ENCODE data around the gene ARL8B.
"Not testable (repeated sequence)": the region's sequence is repeated elsewhere in the genome, so short reads cannot be mapped to it uniquely, and the experiment has no call there.

Gene ARL8B

GRCh38 chr3:5149306-5149880, 27.3 kb downstream of the ARL8B start:
- no peak for DNase-seq

- DNase-seq, result no peak
Measured at GRCh38 chr3:5151586-5151985, 29.5 kb downstream of the ARL8B start.

GRCh38 chr3:5153074-5153473, 31.0 kb downstream of the ARL8B start:
- no peak for DNase-seq

GRCh38 chr3:5155241-5155640, 33.1 kb downstream of the ARL8B start:
- no peak for DNase-seq

- DNase-seq, result no peak
Measured at GRCh38 chr3:5160321-5160720, 38.2 kb downstream of the ARL8B start.

- DNase-seq, result no peak
Measured at GRCh38 chr3:5160940-5161858, 39.1 kb downstream of the ARL8B start.

GRCh38 chr3:5162102-5162501, 40.0 kb downstream of the ARL8B start:
- no peak for DNase-seq

GRCh38 chr3:5165698-5166097, 43.6 kb downstream of the ARL8B start:
- DNase-seq, result no peak

- no peak for DNase-seq
Measured at GRCh38 chr3:5166846-5167245, 44.8 kb downstream of the ARL8B start.

- no peak for DNase-seq
Measured at GRCh38 chr3:5168110-5168509, 46.0 kb downstream of the ARL8B start.

GRCh38 chr3:5169807-5170206, 47.7 kb downstream of the ARL8B start:
- DNase-seq, result no peak

GRCh38 chr3:5170975-5171374, 48.9 kb downstream of the ARL8B start:
- DNase-seq, result no peak

- DNase-seq, result no peak
Measured at GRCh38 chr3:5172018-5172417, 49.9 kb downstream of the ARL8B start.

GRCh38 chr3:5179036-5179435, 56.9 kb downstream of the ARL8B start:
- DNase-seq, result not testable (repeated sequence)

GRCh38 chr3:5181469-5182141, 59.5 kb downstream of the ARL8B start:
- no peak for DNase-seq

GRCh38 chr3:5183714-5184113, 61.6 kb downstream of the ARL8B start:
- not testable (repeated sequence) for DNase-seq

- no peak for DNase-seq
Measured at GRCh38 chr3:5184499-5184898, 62.4 kb downstream of the ARL8B start.

GRCh38 chr3:5185093-5185673, 63.1 kb downstream of the ARL8B start:
- no peak for DNase-seq

GRCh38 chr3:5186089-5186857, 64.2 kb downstream of the ARL8B start:
- DNase-seq, result no peak

GRCh38 chr3:5186858-5187155, 64.7 kb downstream of the ARL8B start:
- DNase-seq, result no peak

GRCh38 chr3:5187156-5187919, 65.2 kb downstream of the ARL8B start, which contains the start of gene EDEM1:
EDEM1 (plus strand) TSS chr3:5187707; CDS start chr3:5187806, 99 bp downstream.
- peak; percentile 98 for DNase-seq

GRCh38 chr3:5187920-5188418, 65.9 kb downstream of the ARL8B start:
- peak; percentile 49 for DNase-seq

Data from activated CD4-positive, alpha-beta T cell treated with anti-CD3 and anti-CD28 coated beads, Interleukin-2, Interleukin-6, amounts not matched to agents 100 ng/mL and 50 ng/mL, durations not matched to agents 16 hours and 8 hours (primary cell).